ENCODE data around the gene ADAM30.

DNA sequence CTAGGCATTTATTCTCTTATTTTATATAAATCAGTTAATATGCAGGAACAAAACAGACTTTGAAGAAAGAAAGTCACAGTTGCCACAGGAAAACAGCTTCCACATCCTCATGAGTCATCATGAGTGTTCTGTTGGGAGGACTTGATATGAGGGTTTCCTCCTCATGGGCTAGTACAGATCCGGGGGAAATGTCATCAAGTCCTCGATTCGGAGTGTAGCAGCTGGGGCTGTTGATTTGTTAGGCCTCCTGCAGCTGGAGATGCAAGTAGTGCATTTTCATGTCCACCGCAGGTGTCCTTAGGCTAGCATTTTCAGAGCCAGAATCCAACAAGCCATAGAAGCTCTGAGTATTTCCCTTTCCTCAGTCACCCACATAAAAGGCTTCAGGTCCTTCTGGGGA is 36.7 kb downstream of the ADAM30 start:
- TF ChIP-seq, protein P1, sequence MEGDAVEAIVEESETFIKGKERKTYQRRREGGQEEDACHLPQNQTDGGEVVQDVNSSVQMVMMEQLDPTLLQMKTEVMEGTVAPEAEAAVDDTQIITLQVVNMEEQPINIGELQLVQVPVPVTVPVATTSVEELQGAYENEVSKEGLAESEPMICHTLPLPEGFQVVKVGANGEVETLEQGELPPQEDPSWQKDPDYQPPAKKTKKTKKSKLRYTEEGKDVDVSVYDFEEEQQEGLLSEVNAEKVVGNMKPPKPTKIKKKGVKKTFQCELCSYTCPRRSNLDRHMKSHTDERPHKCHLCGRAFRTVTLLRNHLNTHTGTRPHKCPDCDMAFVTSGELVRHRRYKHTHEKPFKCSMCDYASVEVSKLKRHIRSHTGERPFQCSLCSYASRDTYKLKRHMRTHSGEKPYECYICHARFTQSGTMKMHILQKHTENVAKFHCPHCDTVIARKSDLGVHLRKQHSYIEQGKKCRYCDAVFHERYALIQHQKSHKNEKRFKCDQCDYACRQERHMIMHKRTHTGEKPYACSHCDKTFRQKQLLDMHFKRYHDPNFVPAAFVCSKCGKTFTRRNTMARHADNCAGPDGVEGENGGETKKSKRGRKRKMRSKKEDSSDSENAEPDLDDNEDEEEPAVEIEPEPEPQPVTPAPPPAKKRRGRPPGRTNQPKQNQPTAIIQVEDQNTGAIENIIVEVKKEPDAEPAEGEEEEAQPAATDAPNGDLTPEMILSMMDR (IDR thresholded peaks at IDR 0.05; ENCODE audit: low read depth, low read length), result no peak
- no peak for TF ChIP-seq EZH2phosphoT487 (IDR thresholded peaks at IDR 0.05; ENCODE audit: low read depth)
